HG02943 (cell line): ENCODE data around the gene SLC5A1.
"Not testable (repeated sequence)": the region's sequence is repeated elsewhere in the genome, so short reads cannot be mapped to it uniquely, and the experiment has no call there.

ENCODE experiments used
- ATAC-seq: cut with Tn5 transposase; IDR thresholded peaks from one replicate; pipeline ENCODE4 v1.9.1; 2021; ENCODE audit warnings: mild to moderate bottlenecking, low read depth, moderate library complexity; ENCODE audit not compliant: unreplicated experiment

The SLC5A1 gene

DNA sequence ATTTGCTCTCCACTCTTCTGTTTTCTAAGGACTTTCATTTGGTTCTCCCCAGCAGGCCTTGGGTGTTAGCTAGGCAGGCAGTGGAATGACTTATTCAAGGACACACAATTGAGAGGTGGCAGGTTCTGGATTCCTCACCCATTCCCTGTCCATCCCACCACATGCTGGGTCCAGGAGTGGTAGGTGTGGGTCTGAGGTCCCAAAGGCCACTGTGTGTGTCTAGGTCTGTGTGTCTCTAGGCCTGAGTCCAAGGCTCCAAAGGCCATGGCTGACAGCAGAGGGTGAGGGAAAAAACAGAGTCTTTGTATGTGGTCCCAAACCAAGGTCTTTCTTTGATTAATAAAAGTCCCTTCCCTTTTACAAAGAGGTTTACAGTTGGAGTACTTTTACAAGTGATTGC, 40.8 kb downstream of the SLC5A1 start:
- ATAC-seq = no peak

DNA sequence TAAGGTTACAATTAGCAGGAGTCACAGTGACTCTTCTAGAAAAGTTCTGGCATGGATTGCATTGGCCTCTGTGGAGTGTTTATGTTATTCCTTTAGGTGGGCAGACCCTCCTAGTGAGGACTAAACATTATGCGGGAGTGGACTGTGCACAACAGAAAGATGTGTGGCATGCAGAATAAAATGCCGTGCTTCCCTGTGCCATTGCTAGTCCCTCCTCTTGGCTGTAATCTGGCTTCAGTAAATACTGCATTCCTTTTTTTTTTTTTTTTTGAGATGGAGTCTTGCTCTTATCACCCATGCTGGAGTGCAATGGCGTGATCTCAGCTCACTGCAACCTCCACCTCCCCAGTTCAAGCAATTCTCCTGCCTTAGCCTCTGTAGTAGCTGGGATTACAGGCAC, 45.0 kb downstream of the SLC5A1 start:
- no peak for ATAC-seq

DNA sequence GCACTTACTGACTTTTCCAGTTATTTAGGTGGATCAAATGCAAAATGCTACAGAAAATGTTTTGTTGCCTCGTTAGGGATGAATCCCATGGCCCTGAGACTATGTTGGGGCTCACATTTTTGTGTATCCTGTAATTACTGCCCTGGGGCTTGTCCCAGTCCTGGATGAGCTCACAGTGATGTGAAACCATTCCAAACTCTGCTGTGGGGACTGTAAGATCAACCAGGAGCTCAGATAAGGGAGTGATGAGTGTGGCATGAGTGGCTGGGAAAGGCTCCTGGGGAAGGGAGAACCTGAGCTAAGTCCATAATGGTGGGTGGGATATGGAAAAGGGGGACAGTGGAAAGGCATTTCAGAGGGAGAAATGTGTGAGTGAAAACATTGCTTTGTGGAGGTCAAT, 54.0 kb downstream of the SLC5A1 start:
- ATAC-seq = no peak

DNA sequence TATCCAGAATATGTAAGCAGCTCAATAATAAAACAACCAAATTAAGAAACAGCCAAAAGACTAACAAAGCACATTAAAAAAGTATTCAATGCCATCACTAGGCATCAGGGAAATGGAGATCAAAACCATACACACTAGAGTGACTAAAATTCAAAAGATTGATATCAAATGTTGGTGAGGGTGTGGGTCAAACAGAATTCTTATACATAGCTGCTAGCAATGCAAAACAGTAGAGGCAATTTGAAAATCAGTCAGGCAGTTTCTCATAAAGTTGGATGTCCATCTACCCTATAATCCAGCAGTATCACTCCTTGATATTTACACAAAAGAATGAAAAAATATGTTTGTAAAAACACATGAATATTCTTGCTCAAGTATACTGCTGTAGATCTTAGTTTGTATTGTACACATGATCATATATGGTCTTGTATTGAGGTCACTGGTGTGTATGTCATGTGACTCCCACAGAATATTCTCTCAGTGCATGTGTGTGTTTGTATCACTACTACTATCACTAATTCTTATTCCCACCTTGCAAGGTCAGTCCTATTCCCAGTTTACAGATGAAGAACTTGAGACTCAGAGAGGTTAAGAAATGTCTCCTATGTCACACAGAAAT, 54.9 kb downstream of the SLC5A1 start:
- ATAC-seq = no peak

DNA sequence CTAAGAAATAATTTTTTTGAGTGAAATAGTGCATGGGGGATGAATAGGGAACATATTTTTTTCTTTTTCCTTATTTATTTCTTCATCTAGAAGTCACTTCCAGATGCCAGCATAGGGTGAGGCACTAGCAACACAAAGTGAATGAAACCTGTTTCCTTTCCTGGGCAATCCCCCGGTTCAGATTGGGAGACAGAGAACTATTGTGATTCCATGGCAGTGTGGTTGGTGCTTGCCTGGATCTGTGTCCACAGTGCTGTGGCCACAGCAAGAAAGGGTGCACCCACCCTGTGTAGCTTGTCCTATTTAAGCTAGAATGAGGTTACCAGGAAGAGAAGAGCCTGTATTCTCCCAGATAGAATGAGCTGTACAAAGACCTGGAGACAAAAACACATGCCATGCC, 57.6 kb downstream of the SLC5A1 start:
- no peak for ATAC-seq

DNA sequence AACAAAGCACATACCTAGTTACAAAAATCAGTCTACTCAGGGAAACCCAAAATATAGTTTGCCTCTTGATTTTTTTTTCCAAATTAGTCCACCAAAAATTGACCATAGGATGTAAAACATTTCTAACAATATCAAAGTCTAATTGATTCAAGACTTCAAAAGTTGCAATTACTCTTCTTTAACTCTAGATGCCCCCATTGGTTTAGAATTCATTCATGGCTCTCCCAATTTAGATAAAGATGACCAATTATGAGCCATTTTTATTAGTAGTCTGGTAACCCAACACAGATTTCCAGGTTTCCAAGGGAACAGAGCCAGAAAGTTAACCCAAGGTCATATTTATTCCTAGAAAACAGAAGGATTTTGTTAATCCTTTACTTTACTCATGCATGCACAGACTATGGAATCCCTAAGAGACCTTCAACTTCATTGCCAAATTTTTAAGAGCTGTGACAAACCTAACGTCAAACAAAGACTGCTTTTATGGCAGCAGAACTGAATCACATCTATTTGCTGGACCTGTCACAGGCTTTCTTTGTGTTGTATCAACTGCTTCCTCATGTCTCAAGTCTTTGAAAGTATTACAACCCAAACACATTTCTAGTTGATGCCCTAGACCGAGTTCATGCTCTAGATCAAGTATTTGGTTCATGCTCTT, 60.7 kb downstream of the SLC5A1 start:
- ATAC-seq = no peak

DNA sequence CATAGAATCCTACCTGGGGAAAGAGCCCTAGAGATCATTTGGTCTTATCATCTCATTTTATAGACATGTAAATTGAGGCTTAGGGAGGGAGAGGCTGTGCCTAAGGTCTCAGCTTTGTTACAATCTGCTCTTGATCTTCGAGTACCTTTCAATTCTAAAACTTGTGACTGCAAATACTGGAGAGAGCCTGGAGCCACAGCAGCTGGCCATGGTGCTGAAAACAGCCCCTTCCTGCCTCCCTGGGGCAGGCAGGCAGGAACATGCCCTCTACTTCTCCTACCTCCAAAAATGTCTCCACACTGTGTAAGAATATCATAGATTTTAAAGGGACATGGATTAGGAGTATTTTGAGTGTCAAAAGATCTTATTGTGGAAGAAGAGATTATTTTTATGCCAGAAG, 63.9 kb downstream of the SLC5A1 start:
- ATAC-seq = no peak

DNA sequence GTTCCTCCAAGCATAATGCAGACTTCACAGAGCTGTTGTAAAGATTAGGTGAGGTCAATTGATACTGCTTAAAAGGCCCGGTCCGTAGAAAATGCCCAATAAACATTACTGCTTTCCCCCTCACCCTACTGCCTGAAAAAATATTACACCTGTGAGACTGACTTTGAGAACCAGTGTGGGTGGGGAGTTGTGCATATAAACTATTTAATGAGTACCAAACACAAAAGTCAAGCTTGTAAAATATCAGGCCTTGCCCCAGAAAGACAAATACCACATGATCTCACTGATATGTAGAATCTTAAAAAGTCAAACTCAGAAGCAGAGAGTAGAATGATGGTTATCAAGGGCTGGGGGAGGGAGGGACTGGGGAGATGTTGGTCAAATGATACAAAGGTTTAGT, 69.3 kb downstream of the SLC5A1 start:
- no peak for ATAC-seq

DNA sequence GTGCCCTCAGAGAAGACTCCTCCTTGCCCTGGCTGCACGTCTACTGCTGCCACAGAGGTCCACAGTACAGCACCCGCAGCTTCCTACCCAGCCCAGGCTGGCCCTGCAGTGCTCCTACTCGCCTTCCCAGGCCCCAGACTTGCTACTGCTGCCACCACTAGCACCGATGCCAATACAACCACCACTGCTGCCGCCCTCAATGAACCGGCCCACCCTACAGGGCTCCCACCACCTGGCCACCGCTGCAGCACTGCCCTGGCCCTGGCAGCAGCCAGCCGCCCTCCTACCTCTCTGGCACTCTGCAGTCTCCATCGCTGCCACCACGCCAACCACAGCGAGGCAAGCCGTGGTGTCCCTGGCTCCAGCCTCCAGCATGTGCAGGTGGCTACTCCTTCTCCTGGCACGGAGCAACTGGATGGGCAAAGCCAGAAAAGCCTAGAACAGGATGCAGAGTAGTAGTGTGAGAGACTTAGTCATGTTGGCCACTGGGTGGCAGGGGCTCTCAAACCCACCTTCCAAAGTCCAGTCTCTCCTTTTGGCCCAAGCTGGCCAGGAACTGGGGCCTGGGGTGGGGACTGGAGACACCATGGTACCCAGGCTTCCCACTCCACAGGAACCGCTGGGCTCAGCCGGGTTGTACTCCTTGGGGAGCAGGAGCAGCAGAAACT, 76.6 kb downstream of the SLC5A1 start:
- ATAC-seq = no peak

DNA sequence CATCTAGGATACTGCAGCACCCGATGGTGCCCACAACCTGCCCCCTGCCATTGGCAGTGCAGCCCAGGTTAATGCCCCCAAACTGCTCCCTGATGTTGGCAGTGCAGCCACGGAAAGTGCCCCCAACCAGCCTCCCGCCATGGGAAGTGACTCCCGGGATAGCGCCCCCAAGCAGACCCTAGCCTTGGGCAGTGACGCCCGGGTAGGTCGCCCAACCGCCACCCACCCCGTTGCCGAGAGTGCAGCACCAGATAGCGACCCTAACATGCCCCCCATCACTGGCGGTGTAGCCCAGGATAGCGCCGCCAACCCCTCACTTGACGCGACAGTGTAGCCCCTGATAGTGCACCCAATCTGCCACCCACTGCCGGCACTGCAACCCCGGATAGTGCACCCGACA, 77.5 kb downstream of the SLC5A1 start:
- no peak for ATAC-seq

DNA sequence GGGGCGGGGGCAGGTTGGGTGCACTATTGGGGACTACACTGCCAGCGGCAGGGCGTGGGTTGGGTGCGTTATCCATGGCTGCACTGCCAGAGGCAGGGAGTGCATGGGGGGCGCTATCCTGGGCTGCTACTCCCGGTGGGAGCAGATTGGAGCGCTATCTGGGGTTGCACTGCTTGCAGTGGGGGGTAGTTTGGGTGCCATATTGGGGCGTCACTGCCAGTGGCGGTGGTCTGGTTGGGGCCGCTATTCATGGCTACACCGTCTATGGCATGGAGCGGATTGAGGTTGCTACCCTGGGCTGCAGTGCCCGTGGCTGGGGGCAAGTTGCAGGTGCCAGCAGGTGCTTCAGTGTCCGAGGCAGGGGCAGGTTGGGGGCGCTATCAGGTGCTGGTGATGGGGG, 79.8 kb downstream of the SLC5A1 start:
- no peak for ATAC-seq

DNA sequence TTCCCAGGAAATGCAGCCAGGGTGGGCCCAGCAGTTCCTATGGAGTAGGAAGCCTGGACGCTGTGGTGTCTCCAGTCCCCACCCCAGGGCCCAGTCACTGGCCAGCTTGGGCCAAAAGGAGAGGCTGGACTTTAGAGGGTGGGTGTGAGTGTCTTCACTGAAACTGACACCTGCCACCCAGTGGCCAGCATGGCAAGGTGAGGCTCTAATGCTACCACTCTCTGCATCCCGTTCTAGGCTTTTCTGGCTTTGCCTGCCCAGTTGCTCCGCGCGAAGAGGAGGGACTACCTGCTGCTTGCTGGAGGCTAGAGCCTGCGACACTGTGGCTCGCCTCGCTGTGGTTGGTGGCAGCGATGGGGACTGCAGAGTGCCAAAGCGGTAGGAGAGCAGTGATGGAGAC, 80.6 kb downstream of the SLC5A1 start:
- ATAC-seq = no peak

DNA sequence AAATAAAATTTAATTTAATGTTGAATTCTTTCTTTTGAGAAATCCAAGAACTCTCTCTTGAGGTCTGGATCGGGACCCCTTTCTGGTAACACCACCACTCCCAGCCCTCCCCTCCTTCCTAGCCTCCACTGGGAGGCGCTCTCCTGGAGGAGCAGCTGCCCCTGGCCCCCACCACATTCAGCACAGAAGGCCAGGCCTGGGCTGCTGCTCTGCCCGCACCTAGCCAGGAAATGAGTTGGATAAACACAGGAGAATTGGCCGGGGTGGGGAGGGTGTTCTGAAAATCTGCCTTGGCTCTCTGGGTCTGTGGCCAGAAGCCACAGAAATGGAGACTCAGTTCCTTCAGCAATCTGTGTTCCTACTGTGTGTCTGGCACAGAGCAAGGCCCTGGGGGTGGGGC, 84.8 kb downstream of the SLC5A1 start:
- no peak for ATAC-seq

DNA sequence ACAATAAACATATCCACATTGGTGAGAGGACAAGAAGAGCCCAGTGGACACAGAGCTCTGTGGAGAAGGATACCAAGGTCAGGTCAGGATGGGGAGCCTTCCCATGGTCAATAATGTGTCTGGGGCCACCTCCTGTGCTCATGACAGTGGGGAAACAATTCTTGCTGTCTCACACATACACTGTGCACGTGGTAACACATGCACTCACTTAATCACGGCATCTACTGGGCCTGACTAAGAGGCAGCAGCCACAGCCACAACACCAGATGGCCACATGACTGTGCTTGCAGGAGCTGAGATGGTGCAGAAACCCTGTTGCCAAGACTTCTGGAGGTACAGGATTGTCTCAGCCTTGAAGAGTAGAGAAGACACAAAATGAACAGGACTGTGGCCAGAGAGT, 87.4 kb downstream of the SLC5A1 start:
- ATAC-seq = no peak

DNA sequence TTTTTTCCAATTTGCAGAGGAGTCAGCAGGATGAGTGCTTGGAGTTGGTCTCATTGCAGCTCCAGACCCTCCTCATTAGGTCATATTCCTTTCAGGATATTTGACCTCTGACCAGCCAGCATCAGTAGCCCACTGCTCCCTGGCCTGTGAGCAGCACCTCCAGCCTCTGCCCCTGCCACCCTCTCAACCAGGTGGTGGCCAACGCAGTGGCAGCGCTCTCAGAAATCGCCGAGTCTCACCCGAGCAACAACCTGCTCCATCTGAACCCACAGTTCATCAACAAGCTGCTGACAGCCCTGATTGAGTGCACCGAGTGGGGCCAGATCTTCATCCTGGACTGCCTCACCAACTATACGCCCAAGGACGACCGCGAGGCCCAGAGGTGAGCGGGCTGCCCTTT, 89.1 kb downstream of the SLC5A1 start:
- ATAC-seq = no peak

DNA sequence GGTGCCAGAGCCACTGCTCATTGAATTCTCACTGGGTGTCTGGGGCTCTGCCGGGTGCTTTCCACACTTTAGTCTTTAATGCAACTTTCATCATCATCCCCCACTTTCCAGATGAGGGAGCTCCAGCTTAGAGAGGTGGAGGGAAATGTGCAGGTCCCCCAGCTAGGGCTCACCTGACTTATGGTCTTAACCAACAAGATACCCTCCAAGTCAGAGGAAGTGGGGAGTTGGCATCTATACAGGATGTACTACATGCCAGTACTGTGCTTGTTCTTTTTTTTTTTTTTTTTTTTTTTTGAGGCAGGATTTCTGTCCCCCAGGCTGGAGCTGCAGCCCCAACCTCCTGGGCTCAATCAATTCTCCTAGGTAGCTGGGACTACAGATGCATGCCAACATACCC, 89.7 kb downstream of the SLC5A1 start:
- no peak for ATAC-seq

DNA sequence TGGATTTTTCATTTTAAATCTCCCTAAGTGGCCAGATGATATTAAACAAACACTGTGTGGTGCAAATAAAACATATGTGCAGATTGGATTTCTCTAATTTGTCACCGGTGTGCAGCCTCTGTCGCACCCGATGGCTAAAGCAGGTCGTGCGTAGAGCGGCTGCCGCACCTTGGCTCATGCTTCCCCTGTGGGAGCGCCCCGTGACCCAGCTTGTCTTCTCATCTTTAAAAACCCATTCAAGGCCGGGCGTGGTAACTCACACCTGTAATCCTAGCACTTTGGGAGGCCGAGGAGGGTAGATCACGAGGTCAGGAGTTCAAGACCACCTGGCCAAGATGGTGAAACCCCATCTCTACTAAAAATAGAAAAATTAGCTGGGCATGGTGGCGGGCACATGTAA, 91.7 kb downstream of the SLC5A1 start:
- not testable (repeated sequence) for ATAC-seq

DNA sequence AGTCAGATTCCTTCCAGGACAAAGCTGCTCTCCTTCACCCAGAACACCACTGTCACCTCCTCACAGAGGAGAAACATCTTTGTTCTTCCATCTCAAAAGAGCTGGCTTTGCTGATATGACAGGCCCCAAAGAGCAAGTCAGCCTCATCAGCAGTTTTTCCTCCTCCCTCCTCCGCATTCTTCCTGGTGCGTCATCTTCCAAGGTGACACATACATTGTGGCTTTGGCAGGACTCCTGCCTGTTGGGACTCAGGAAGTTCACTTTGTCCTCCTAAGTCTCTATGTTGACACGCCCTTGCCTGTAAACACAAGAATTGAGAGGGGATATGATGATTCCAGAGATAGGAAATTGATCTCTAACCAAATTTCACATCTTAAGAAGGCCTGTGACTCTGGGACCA, 92.9 kb downstream of the SLC5A1 start:
- not testable (repeated sequence) for ATAC-seq

DNA sequence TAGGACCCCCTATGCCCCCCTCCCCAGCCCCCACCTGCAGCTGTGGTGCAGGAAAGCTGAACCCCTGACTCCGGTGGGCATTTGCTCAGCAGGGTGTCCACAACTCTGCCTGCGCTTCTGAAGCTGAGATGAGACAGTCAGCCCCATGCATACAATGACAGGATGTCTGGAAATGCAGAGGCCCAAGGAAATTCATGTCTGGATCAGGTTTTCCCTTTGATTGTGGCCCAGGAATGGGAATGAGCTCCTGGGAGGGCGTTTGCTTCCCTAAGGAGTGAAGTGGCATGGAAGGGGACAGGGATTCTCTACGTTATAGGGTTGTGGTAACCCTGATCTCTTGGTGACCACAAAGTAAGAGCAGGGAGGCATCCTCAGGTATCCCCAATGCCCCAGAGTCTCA, 93.8 kb downstream of the SLC5A1 start:
- ATAC-seq = not testable (repeated sequence)

DNA sequence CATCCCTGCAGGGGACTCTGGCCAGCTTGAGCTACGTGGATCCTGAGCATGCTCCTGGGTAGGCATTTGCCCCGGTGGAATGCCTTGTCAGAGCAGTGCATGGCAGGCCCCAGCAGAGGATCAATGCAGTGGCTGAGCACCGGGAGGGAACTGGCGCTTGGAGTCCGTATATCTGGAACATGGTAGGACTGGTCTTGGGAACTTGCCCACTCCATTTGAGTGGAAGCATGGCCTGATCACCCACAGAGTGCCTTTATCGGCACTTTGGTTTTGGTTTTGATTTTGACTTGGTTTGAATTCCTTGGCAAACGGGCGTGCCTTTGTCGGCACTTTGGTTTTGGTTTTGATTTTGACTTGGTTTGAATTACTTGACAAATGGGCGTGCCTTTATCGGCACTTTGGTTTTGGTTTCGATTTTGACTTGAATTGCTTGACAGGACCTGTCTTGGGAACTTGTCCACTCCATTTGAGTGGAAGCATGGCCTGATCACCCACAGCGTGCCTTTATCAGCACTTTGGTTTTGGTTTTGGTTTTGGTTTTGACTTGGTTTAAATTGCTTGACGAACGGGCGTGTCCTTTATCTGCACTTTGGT, 94.8 kb downstream of the SLC5A1 start:
- not testable (repeated sequence) for ATAC-seq

DNA sequence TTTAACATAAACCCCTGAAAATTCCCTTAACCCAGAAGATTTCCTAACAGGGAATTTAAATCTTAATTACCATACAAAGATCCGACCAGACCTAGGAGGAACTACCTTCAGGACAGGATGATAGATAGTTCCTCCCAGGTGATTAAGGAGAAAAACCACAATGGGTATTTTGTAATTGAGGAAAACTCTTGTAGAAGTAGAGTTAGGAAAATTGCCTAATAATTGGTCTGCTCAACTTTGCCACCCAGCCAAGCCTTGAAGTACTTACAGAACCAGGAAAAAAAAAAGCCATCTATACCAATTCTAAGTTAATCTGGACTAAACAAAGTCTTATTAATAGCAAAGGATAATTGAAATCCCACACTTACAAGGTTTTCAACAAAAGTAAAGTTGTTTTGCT, 95.5 kb downstream of the SLC5A1 start:
- ATAC-seq = not testable (repeated sequence)

DNA sequence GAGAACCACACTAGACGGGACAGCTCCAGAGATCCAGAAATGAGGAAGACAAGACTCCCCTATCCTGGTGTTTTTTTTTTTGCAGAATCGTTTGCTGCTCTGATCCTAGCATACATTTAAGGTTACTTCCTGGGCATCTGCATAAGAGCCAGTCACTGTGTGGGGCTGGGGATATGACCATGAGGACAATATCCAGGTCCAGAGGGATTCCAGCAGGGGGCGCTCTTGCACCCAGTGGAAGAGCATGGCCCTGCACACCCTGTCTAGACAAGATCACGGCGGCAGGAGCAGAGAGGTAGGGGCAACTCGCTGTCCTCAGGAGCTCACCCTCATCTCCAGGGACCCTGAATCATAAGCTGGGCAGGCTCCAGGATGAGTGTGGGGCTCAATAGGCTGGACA, 97.6 kb downstream of the SLC5A1 start:
- not testable (repeated sequence) for ATAC-seq
